Measurements from ENCODE around the gene MX1.

The MX1 gene

DNA sequence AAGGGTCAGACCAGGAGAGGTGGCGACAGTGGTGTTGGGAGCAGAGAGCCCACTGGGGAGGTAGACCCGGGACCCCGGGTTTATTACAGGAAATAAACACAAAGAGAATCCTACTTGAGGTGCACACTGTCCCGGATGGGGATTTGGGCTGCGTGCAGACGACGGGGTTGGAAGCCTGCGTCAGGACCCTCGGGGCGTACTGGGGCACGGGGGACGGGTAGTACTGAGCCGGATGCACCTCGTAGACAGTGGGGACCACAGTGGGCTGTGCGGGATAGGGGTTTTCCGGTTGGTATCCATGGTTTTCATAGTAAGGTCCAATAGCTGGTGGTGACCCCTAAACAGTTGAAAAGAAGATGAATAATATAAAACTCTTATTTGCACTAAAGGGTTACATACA is 68.2 kb downstream of the MX1 start:
- no peak for DNase-seq

DNA sequence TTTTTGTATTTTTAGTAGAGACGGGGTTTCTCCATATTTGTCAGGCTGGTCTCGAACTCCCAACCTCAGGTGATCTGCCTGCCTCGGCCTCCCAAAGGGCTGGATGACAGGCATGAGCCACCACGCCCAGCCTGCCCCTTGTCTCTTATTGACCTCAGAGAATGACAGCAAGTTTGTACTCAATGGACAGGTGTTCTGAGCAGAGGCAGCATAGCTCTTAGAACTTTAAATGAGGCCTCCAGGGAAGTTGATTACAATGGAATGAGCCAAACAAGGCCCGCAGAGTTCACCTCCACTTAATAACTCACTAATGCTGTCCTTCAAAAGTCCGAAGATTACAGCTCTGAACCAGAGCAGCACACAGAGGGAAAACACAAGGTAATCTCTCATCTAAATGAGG is 71.0 kb downstream of the MX1 start:
- no peak for DNase-seq

DNA sequence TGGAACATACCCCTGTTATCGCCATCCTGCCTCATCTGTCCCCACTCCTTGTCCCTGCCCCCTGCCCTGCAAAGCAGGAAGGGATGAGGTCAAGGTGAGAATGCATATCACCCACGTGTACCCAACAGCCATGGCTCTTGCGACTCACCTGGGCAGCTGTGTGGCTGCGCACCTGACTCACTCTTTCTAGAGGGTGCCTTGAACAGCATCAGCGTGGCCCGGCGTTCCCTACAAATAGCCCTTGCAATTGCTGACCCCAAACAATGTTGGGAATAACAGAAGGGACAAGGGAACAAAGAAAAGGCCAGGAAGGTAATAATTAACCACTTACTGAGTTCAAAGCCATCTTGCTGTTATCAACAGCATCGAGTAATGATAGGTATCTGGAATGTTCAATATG is 71.7 kb downstream of the MX1 start:
- DNase-seq, result no peak

DNA sequence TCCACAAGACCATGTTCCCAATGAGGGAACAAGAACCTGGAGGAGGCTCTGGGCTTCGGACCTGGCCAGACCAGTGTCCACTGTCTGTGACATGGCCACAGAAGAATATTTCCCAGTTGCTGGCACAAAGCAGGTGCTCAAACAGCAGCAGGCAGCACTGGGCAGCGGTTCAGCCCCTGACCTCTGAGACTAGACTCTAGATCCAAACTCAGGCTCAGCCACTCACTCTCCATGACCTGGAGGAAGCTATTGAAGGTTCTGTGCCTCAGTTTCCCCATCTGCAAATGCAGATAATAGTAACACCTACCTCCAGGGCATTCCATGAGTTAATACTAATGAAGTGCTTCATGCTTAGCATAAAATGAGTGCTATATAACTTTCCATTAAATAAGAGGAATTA is 73.9 kb downstream of the MX1 start:
- DNase-seq, result no peak

DNA sequence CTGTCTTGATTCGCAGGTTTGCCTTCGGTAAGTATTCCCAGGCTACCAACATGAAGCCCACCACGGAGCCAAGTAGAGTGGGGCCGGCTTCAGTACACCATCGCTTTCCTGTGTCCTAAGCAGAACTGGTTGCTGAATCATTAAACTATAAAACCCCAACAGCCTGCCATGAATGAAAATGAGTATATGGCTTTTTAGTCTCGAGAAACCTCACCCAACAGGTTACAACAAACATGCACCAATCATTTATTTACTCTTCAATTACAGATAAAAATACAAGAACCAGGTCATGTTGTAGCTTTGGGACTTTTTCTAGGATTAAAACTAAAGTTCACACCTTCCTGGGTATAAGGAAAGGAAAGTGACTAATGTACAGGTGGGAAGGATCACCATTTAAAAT is 74.3 kb downstream of the MX1 start:
- no peak for DNase-seq

DNA sequence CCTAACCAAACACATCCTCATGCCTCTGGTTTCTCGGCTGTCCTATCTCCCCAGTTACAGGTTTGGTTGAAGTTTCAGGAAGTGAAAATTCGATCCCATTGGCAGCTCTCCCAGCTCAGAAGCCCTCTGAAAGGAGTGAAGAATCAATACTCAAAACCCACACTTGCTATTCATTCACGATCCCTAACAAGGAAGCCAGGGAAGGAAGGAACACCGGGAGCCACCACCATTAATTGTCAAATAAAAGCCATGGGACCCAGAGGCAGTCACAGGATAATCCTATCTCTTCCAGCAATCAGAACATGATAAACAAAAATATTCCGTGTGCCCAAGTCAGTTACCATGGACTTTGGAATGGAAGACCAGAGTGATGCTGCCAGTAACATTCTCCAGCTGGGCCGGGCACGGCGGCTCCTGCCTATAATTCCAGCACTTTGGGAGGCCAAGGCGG is 74.9 kb downstream of the MX1 start:
- DNase-seq, result no peak

DNA sequence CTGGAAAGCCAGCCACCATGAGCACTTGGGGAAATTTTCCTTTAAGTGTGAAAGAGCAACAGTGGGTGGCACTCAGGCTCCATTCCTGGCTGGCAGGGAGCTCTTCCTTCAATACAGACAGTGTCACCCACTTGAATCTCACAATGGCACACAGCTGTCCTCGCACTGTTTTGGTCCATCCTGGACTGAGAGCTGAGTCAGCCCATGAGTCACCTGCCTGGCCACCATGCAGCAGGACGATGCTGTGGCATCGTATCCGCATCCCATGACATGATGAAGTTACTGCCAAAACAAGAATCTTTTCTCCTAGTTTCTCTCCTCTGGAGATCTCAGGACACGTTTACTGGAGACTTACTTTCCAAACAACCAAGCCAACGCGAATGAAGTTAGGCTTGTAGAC is 75.9 kb downstream of the MX1 start:
- DNase-seq, result no peak

DNA sequence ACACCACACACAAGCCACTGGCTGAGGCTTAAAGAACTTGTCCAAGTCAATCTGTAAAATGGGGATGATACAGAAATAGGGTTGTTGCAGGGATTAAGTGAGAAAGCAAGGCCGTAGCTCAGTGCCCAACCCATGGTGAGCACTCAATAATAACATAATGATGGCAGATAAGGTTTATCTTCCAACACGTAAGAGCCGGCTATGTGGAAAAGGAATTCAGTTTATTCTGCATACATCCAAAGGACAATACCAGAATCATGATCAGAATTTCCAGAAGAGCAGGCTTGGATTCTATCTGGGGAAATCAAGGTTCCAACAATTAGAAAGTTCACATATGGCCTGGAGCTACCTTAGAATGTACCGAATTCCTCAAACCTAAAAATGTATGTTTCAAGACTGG is 77.3 kb downstream of the MX1 start:
- no peak for DNase-seq

DNA sequence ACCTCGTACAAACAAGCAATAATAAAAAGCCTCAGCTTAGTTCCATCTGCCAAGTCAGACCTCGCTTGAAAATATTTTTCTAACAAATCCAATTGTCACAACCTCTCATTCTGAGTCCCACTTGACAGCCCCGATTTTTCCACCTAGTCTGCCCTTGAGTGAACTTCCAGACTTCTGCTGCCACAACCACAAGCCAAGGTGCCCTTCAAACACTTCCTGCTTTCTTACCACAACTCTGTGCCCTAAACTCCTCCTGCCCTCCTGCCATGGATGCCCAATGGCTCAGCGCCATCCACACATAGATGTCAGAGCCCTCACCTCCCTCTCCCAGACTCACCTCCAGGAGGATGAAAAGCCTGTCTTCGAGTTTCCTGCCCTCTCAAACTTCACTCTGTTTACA is 78.0 kb downstream of the MX1 start:
- DNase-seq, result no peak

DNA sequence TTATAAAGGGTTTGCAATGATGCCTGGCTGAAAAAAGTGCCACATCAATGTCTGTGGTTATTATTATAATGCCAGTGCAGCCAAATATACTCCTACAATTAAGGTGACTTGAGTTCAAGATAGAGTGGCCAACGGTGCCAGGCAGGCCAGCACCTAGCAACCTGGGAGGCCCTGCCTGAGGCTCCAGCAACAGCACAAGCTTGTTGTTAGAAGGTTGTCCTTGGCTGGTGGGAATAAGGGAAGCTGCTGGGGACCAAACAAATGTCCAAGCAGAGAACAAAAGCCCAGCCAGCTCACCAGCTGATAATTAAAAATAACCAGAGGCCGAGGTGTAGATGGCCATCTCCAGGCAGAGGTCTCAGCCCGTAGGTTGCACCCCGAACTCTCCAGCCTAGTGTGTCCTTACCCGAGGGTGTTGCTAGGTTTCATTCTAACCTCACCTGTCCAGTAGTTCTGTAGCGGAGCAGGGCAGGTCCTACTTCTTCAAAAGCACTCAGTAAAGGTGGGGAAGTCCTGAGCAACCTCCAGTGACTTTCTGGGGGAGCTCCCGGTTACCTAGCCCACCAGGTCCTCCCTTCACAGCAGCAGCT is 80.1 kb downstream of the MX1 start:
- DNase-seq, result no peak

DNA sequence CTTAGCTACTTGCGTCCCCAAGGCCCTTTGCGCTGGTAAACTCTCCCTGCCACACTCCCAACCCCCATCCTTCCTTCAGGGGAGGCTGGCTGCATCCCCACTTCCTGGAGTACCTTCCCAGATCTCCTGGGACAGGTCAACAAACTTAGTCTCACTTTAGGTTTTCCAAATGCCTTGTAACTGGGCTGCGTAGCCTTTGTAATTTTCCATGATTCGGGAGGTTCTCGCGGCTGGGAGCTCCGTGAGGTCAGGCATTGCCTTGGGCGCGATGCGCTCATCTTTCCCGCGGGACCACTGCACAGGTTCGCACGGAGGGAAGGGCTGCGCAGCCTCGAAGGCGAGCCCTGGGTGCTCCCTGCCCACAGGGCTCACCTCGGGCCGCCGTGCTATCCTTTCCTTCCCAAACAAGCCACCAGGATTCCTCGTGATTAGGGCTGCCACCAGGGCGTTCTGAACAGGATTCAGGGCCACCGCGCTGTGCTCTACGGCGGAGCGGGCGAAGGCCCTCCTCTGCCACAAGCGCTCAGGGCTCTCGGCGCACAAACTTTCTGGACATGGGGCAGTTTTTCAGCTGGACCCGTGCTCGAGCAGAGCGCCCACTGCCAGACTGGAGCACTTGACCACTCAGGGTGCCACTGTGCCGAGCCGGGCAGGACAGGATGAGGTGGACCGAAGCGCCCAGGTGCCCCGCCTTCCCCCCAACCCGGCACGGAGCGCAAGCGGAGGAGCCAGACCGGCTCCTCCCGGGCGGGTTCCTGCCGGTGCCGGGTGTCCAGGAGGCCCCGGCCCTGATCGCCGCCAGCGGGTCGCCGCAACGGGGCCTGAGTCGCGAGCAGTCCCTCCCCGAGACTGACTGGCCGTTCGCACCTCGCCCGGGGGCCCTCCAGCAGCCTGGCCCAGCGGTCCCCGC is 80.8 kb downstream of the MX1 start:
- no peak for DNase-seq

DNA sequence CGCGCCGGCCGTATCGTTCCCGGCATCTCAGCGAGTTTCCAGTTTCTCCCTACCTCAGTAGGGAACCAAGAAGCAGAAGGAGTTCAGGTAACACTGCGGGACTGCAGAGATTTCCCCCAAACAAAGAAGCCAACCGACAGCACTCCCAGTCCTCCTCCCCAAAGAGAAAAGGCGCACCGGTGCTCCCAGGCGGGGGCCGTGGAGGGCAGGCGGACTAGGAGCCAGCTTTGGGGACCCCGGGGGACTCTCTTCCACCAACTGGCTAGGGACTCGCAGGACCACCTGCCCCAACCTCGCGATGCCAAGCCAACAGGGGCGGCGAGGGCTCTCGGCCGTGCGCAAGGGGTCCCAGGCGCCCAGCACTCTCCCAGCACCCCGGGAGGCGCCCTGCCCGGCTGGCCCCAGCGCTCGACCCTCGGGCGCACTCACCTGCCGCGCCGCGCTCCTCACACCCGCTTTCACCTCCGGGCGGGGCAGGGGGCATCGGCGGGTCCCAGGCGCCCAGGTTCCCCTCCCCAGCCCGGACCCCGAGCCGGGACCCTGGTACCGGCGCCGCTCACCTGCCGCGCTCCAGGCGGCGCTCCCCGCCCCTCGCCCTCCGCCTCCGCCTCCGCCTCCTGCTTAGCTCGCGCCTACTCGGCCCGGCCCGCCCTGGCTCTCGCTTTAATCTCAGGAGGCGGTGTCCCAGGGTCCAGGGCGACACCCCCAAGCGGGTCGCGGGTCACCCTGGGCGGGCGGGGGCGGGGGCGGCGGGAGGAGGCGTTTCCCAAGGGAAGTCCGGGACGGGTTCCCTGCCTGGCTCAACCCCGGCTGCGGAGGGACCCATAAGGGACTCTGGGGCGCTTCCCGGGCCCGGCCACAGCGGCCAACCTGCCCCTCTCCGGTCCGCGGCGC is 81.7 kb downstream of the MX1 start, which contains the start of gene TMPRSS2:
TMPRSS2 (minus strand) TSS at position 638 of the 894 bp plus-strand sequence. CDS start 10,025 bp downstream, outside the sequence.
- no peak for DNase-seq

DNA sequence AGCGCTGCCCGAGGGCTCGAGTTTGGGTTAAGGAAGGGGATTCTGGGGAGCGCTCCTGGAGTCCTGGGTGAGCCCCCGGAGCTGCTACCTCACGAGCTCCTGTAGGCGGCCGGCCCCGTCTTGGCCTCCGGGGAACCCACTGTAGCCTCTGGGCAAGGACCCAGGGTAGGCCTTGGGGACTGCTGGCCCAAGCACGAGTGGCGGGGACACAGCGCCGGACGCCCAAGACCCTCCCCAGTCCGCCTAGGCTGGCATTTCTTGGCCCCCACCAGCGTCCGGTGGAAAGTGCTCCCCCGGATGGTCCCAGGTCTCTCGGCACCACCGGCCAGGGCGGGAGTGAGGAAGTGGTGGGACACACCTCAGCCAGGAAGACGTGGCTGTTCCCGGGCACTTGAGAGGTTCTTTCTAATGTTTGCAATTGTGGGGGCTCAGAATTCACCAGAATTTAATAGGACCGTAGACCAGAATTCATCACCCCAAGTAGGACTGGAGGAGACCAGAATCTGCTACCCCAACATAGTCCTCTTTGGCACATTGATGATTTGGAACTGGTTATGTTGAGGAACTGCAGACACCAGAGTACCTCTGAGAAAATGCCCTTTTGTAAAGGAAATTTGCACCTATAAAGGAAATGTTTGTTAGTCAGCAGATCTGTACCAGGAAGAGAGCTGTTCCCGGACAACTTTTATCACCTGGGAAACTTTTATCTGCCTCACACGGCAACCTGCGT is 82.5 kb downstream of the MX1 start:
- no peak for DNase-seq
